Measurements from ENCODE around the gene MOCOS. TPM values are rescaled to one million over a fixed set of nuclear protein-coding genes. Genes with fewer than 3 reads are reported as not detected.
A peak's percentile ranks its signal among the peaks of the same experiment; 100 is the strongest.

MOCOS gene
- polyA plus RNA-seq, 1 experiment: 12.6 TPM

- no peak for DNase-seq (ENCODE audit: low read depth)
- CTCF ChIA-PET: interaction anchor here (0.6 to 5.7 kb wide), 22 partner anchors 9 to 528 kb away, joined by 3 to 67 read pairs (median 4); no protein-coding TSS in a partner anchor
- H3K4me3 ChIP-seq (ENCODE audit: low read depth, low read length): no peak overlapping the region
- H3K27me3 ChIP-seq (ENCODE audit: control insufficient read depth, insufficient read depth, low read length): no peaks in the 10 kb centered on the region
- no peaks in the 10 kb centered on the region for H3K36me3 ChIP-seq (ENCODE audit: control insufficient read depth, insufficient read depth, low read length)
- TF ChIP-seq CTCF (IDR thresholded peaks at IDR 0.05; ENCODE audit: insufficient read depth, low read depth, low read length): no peak
- POLR2A ChIA-PET: no interaction called here
These were observed 97.0 kb downstream of the MOCOS start for GRCh38 chr18:36284268-36284667.

- TF ChIP-seq CTCF (IDR thresholded peaks at IDR 0.05; ENCODE audit: insufficient read depth, low read depth, low read length): peak; percentile 79
- Histone ChIP-seq H3K27me3 (ENCODE audit: control insufficient read depth, insufficient read depth, low read length) (no peaks in the 10 kb centered on the region), H3K4me3 (ENCODE audit: low read depth, low read length) (no peak overlapping the region), H3K36me3 (ENCODE audit: control insufficient read depth, insufficient read depth, low read length) (no peaks in the 10 kb centered on the region)
- POLR2A ChIA-PET: no interaction called here
- no peak for DNase-seq (ENCODE audit: low read depth)
- CTCF ChIA-PET: interaction anchor here (0.6 to 5.7 kb wide), 24 partner anchors 8 to 529 kb away, joined by 3 to 67 read pairs (median 4); no protein-coding TSS in a partner anchor
These were observed 97.5 kb downstream of the MOCOS start for GRCh38 chr18:36284671-36285295.

- CTCF ChIA-PET: interaction anchor here (1.5 to 5.7 kb wide), 2 partner anchors 192 to 470 kb away, joined by 3 to 67 read pairs; no protein-coding TSS in a partner anchor
- no peaks in the 10 kb centered on the region for H3K27me3 ChIP-seq (ENCODE audit: control insufficient read depth, insufficient read depth, low read length)
- no peak for DNase-seq (ENCODE audit: low read depth)
- H3K4me3 ChIP-seq (ENCODE audit: low read depth, low read length): no peak overlapping the region
- no peak for TF ChIP-seq CTCF (IDR thresholded peaks at IDR 0.05; ENCODE audit: insufficient read depth, low read depth, low read length)
- POLR2A ChIA-PET: interaction anchor here (0.5 kb wide), 1 partner anchor 16 kb away, joined by 3 read pairs; no protein-coding TSS in a partner anchor
- no peaks in the 10 kb centered on the region for H3K36me3 ChIP-seq (ENCODE audit: control insufficient read depth, insufficient read depth, low read length)
These were observed 100.4 kb downstream of the MOCOS start for GRCh38 chr18:36287653-36288052.

GRCh38 chr18:36288689-36289088, 101.4 kb downstream of the MOCOS start:
- Histone ChIP-seq H3K4me3 (ENCODE audit: low read depth, low read length) (no peak overlapping the region), H3K27me3 (ENCODE audit: control insufficient read depth, insufficient read depth, low read length) (no peaks in the 10 kb centered on the region), H3K36me3 (ENCODE audit: control insufficient read depth, insufficient read depth, low read length) (no peaks in the 10 kb centered on the region)
- POLR2A ChIA-PET: no interaction called here
- CTCF ChIA-PET: interaction anchor here (1.3 to 5.7 kb wide), 2 partner anchors 103 to 193 kb away, joined by 4 to 67 read pairs; no protein-coding TSS in a partner anchor
- no peak for DNase-seq (ENCODE audit: low read depth)
- no peak for TF ChIP-seq CTCF (IDR thresholded peaks at IDR 0.05; ENCODE audit: insufficient read depth, low read depth, low read length)

GRCh38 chr18:36294031-36294430, 106.7 kb downstream of the MOCOS start:
- Histone ChIP-seq H3K27me3 (ENCODE audit: control insufficient read depth, insufficient read depth, low read length) (no peaks in the 10 kb centered on the region), H3K4me3 (ENCODE audit: low read depth, low read length) (no peak overlapping the region), H3K36me3 (ENCODE audit: control insufficient read depth, insufficient read depth, low read length) (no peaks in the 10 kb centered on the region)
- TF ChIP-seq CTCF (IDR thresholded peaks at IDR 0.05; ENCODE audit: insufficient read depth, low read depth, low read length): no peak
- POLR2A ChIA-PET: interaction anchor here (0.5 kb wide), 1 partner anchor 198 kb away, joined by 3 read pairs; no protein-coding TSS in a partner anchor
- DNase-seq (ENCODE audit: low read depth): no peak
- CTCF ChIA-PET: interaction anchor here (0.7 to 2.0 kb wide), 4 partner anchors 8 to 463 kb away, joined by 3 to 7 read pairs (median 3); no protein-coding TSS in a partner anchor
